ENCODE measurements around the gene DOCK10. TPM values are rescaled to one million over a fixed set of nuclear protein-coding genes. Genes with fewer than 3 reads are reported as not detected.

Gene DOCK10
- total and polyA plus RNA-seq, 10 of the 15 experiments (the other 5 are each of a cell fraction or from before 2014, with no cell fraction given): 16.9 to 120 (median 85.5) TPM

DNA sequence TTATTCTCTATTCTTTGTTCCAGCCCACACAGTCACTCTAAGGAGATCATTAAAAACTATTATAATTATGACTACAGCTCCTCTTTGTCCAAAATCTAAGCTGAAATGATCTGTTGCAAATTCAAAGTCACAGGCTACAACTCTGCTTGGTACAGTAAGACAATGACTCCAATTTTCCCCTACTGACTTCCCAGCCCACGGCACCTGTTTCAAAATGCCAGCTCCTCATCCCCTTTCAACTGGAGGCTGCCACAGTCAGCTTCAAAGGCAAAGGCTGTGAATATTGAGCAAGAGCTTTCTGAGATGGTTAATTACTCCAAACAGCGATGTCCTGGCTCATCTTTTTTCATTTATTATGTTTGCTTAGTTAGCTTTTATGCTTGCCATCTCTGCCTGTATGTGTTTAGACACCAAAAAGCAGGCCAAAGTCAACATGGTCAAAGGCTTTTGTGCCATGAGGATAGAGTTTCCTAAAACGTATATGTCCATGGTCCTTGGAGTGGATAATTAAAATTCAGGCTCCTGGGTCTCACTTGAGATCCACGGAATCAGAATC is 141.1 kb downstream of the DOCK10 start:
- ChIA-PET CTCF (interaction anchor here (0.8 to 1.6 kb wide), 4 partner anchors 10 to 28 kb away, joined by 3 to 5 read pairs (median 3); no protein-coding TSS in a partner anchor), POLR2A (no interaction called here), SMC1A (ENCODE audit: uncharacterized antibody, unreplicated experiment) (interaction anchor here (1.0 to 2.0 kb wide), 6 partner anchors 8 to 100 kb away, joined by 3 to 7 read pairs (median 4); no protein-coding TSS in a partner anchor), RAD21 (ENCODE audit: unreplicated experiment) (no interaction called here)
- no TSS peak for BruUV-seq (replicated peaks)
- Histone ChIP-seq H3K4me1 (ENCODE audit: control insufficient read depth, insufficient read depth, low read length) (peaks cover 11% of the 10 kb centered on the region), H3K36me3 (ENCODE audit: control insufficient read depth in 2 of 2, insufficient read depth in 2 of 2, low read length in 1 of 2) (peaks cover 0 to 3% of the 10 kb centered on the region in 2 experiments; a peak in 1 of 4 replicates), H3K27ac (ENCODE audit: control insufficient read depth, insufficient read depth) (no peak overlapping the region), H3K27me3 (replicated peaks in 1 of 2; ENCODE audit: control insufficient read depth in 2 of 2, insufficient read depth in 2 of 2, low read length in 1 of 2) (no peaks in the 10 kb centered on the region), H3K9ac (ENCODE audit: control insufficient read depth, insufficient read depth, low read length) (no peak overlapping the region), H3K9me3 (replicated peaks; ENCODE audit: control insufficient read depth, insufficient read depth, low read length) (no peaks in the 10 kb centered on the region; the same call in 2 of the 3 replicates), H2AFZ (ENCODE audit: control insufficient read depth, low read depth, low read length) (no peak overlapping the region), H3K4me3 (no peak overlapping the region), H3K4me2 (ENCODE audit: control insufficient read depth, insufficient read depth) (no peak overlapping the region), H3K79me2 (ENCODE audit: control insufficient read depth, insufficient read depth, low read length) (peaks cover 12% of the 10 kb centered on the region), H4K20me1 (ENCODE audit: control insufficient read depth, insufficient read depth) (no peaks in the 10 kb centered on the region)
- DNase-seq (ENCODE audit: low read depth, low spot score): no peak
- TF ChIP-seq POLR2AphosphoS5 (IDR thresholded peaks at IDR 0.05; ENCODE audit: low read length) (no peak), NBN (IDR thresholded peaks at IDR 0.05) (no peak), RCOR1 (conservative IDR thresholded peaks at IDR 0.05; ENCODE audit: low read depth, low read length) (no peak), YY1 (IDR thresholded peaks at IDR 0.05; ENCODE audit: low read depth, low read length) (no peak)
- TF ChIP-seq, protein P1, sequence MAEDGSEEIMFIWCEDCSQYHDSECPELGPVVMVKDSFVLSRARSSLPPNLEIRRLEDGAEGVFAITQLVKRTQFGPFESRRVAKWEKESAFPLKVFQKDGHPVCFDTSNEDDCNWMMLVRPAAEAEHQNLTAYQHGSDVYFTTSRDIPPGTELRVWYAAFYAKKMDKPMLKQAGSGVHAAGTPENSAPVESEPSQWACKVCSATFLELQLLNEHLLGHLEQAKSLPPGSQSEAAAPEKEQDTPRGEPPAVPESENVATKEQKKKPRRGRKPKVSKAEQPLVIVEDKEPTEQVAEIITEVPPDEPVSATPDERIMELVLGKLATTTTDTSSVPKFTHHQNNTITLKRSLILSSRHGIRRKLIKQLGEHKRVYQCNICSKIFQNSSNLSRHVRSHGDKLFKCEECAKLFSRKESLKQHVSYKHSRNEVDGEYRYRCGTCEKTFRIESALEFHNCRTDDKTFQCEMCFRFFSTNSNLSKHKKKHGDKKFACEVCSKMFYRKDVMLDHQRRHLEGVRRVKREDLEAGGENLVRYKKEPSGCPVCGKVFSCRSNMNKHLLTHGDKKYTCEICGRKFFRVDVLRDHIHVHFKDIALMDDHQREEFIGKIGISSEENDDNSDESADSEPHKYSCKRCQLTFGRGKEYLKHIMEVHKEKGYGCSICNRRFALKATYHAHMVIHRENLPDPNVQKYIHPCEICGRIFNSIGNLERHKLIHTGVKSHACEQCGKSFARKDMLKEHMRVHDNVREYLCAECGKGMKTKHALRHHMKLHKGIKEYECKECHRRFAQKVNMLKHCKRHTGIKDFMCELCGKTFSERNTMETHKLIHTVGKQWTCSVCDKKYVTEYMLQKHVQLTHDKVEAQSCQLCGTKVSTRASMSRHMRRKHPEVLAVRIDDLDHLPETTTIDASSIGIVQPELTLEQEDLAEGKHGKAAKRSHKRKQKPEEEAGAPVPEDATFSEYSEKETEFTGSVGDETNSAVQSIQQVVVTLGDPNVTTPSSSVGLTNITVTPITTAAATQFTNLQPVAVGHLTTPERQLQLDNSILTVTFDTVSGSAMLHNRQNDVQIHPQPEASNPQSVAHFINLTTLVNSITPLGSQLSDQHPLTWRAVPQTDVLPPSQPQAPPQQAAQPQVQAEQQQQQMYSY (CRISPR knock-in tag; IDR thresholded peaks at IDR 0.05): no peak
- intact Hi-C loops (cut with micrococcal nuclease; ENCODE audit: unreplicated experiment): no loop called here
- ATAC-seq: no peak
- no peak for FAIRE-seq
- 63% methylated on average over 4 of the region's 4 CpGs for WGBS (ENCODE audit: insufficient coverage, insufficient replicate concordance, low lambda C conversion rate, missing lambda C conversion rate)
- in situ Hi-C loops (cut with MboI): no loop called here
